A673 (cell line): Measurements from ENCODE around the gene ARHGEF1. TPM values are rescaled to one million over a fixed set of nuclear protein-coding genes. Genes with fewer than 3 reads are reported as not detected.

Experiments
- BruUV-seq: library from RNA; stranded (reverse); fragments of 400-500 nt; replicated peaks from 2 replicates; lab custom pipeline; 2021; lab: Mats Ljungman, UMichigan
- CTCF ChIA-PET: fragments of 300-600 bp; sonication (Branson Sonifier 250); formaldehyde crosslinking; loops from one replicate; lab custom pipeline; 2022; ENCODE audit warnings: antibody characterized with exemption; lab: Charles Lee
- POLR2A ChIA-PET: fragments of 300-600 bp; sonication (Branson Sonifier 250); formaldehyde crosslinking; loops from one replicate; lab custom pipeline; 2022; ENCODE audit warnings: antibody characterized with exemption; ENCODE audit not compliant: low non-redundant PET; lab: Charles Lee
- DNase-seq: peaks from one replicate; pipeline ENCODE4 v3.0.0-alpha.2; 2015; ENCODE audit warnings: low spot score
- H3K27ac ChIP-seq: fragments of 200-600 bp; sonication (generic); 2 replicates; pipeline ENCODE4 v1.5.1; 2016; ENCODE audit warnings: mixed run types, low read depth, mild to moderate bottlenecking, mixed read lengths, antibody characterized with exemption, low read length; ENCODE audit not compliant: poor library complexity, severe bottlenecking
- H3K27me3 ChIP-seq: fragments of 200-600 bp; sonication (generic); replicated peaks from 2 replicates; pipeline ENCODE4 v1.6.1; 2017; ENCODE audit warnings: mixed run types, low read depth, mild to moderate bottlenecking, mixed read lengths, antibody characterized with exemption, low read length; ENCODE audit not compliant: insufficient read depth, poor library complexity
- H3K36me3 ChIP-seq: fragments of 200-600 bp; sonication (generic); 2 replicates; pipeline ENCODE4 v1.6.1; 2016; ENCODE audit warnings: mixed run types, mild to moderate bottlenecking, mixed read lengths, antibody characterized with exemption, low read length; ENCODE audit not compliant: insufficient read depth, poor library complexity, severe bottlenecking
- H3K4me1 ChIP-seq: fragments of 200-600 bp; sonication (generic); 2 replicates; pipeline ENCODE4 v1.6.1; 2017; ENCODE audit warnings: mixed run types, mild to moderate bottlenecking, mixed read lengths, antibody characterized with exemption, low read length; ENCODE audit not compliant: insufficient read depth, poor library complexity, severe bottlenecking
- H3K4me3 ChIP-seq: fragments of 200-600 bp; sonication (generic); 2 replicates; pipeline ENCODE4 v1.5.1; 2016; ENCODE audit warnings: low read depth, mixed run types, mild to moderate bottlenecking, mixed read lengths, low read length; ENCODE audit not compliant: poor library complexity, severe bottlenecking
- H3K9me3 ChIP-seq: fragments of 200-600 bp; sonication (generic); 2 replicates; pipeline ENCODE4 v1.6.1; 2016; ENCODE audit warnings: mixed run types, low read depth, mild to moderate bottlenecking, mixed read lengths, antibody characterized with exemption, low read length; ENCODE audit not compliant: poor library complexity, severe bottlenecking
- EZH2 ChIP-seq: fragments of 200-600 bp; sonication (generic); IDR thresholded peaks from 2 replicates; pipeline ENCODE4 v1.6.1; 2017; ENCODE audit warnings: borderline replicate concordance, low read depth, mild to moderate bottlenecking, mixed read lengths, antibody characterized with exemption, low read length; ENCODE audit not compliant: poor library complexity, severe bottlenecking
- intact Hi-C: fragments of 100-400 bp; cut with micrococcal nuclease; formaldehyde crosslinking; loops from one replicate; pipeline ENCODE4 v1.10.0; 2022; ENCODE audit not compliant: unreplicated experiment
- total RNA-seq: library from RNA; stranded (reverse); gene quantifications from 2 replicates; pipeline ENCODE4 v1.2.3, GENCODE V29; 2021
- TF ChIP-seq, protein P1 (sequence below): fragments of 300-800, 200-600 bp; sonication (generic); conservative IDR thresholded peaks from 2 replicates; pipeline ENCODE4 v1.5.1; 2017; ENCODE audit warnings: low read depth, mild to moderate bottlenecking, antibody characterized with exemption, low read length, moderate library complexity, mixed read lengths

Gene ARHGEF1
- total RNA-seq, 1 experiment from 2014 or later = 164 TPM

DNA sequence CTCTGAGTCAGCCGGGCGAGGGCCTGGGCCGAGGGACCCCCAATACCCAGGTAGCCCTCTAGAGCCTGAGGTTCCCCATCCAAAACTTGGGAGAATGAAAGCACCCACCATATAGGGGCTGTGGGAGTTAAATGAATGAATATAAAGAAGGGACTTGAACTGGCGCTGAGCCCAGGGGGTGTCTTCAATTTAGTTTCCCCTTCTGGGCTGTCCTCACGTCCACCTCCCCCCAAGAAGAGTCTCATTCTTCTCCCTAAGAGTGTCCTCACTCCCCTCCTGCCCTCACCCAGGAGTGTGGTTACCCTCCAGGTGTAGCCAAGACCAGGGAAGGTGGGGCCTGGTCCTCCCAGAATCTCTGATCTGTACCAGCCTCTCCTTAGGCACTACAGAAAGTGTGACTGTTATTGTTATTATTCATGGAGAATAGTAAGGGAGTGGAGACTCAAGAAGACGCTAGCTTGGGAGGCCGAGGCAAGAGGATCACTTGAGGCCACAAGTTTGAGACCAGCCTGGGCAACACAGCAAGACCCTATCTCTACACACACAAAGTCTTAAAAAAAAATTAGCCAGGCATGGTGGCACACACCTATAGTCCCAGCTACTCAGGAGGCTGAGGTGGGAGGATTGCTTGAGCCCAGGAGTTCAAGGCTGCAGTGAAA, 3.2 kb upstream of the ARHGEF1 start:
- intact Hi-C loops = loop anchor here (2.0 to 5.0 kb wide), 3 partner anchors 53 to 153 kb away; no protein-coding TSS in a partner anchor
- TF ChIP-seq EZH2 = no peak
- TF ChIP-seq, protein P1, sequence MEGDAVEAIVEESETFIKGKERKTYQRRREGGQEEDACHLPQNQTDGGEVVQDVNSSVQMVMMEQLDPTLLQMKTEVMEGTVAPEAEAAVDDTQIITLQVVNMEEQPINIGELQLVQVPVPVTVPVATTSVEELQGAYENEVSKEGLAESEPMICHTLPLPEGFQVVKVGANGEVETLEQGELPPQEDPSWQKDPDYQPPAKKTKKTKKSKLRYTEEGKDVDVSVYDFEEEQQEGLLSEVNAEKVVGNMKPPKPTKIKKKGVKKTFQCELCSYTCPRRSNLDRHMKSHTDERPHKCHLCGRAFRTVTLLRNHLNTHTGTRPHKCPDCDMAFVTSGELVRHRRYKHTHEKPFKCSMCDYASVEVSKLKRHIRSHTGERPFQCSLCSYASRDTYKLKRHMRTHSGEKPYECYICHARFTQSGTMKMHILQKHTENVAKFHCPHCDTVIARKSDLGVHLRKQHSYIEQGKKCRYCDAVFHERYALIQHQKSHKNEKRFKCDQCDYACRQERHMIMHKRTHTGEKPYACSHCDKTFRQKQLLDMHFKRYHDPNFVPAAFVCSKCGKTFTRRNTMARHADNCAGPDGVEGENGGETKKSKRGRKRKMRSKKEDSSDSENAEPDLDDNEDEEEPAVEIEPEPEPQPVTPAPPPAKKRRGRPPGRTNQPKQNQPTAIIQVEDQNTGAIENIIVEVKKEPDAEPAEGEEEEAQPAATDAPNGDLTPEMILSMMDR = no peak
- CTCF ChIA-PET = no interaction called here

DNA sequence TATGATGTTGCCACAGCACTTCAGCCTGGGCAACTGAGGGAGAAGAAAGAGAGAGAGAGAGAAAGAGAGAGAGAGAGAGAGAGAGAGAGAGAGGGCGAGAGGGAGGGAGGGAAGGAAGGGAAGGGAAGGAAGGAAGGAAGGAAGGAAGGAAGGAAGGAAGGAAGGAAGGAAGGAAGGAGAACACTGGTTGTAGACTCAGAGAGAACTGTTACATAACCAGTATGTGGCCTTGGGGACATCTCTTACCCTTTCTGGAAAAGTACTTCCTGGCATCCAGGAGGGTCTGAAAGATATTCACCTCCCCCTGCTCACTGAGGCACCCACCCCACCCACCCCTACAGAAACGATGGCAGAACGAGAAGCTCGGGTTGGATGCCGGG, 2.7 kb upstream of the ARHGEF1 start:
- Histone ChIP-seq H3K4me3 (no peak overlapping the region), H3K27ac (peak overlapping the region; percentile 91), H3K36me3 (no peaks in the 10 kb centered on the region), H3K4me1 (peaks cover 70% of the 10 kb centered on the region), H3K9me3 (no peaks in the 10 kb centered on the region), H3K27me3 (no peaks in the 10 kb centered on the region)
- TF ChIP-seq EZH2 = no peak
- TF ChIP-seq, protein P1 = no peak
- intact Hi-C loops = loop anchor here (2.0 to 5.0 kb wide), 3 partner anchors 52 to 152 kb away; no protein-coding TSS in a partner anchor
- DNase-seq = peak; percentile 88
- CTCF ChIA-PET = interaction anchor here (0.6 kb wide), 1 partner anchor 158 kb away, joined by 5 read pairs; no protein-coding TSS in a partner anchor
- POLR2A ChIA-PET = interaction anchor here (0.7 kb wide), 1 partner anchor 28 kb away, joined by 9 read pairs; no protein-coding TSS in a partner anchor
- BruUV-seq = no TSS peak

More for the DNA sequence above, 3.2 kb upstream of the ARHGEF1 start:
- no peaks in the 10 kb centered on the region for H3K27me3 ChIP-seq
- no peak overlapping the region for H3K4me3 ChIP-seq
- BruUV-seq = TSS peak; percentile 24
- H3K9me3 ChIP-seq = no peaks in the 10 kb centered on the region
- peak; percentile 74 for DNase-seq
- no peaks in the 10 kb centered on the region for H3K36me3 ChIP-seq
- POLR2A ChIA-PET = no interaction called here
- peaks cover 65% of the 10 kb centered on the region for H3K4me1 ChIP-seq
- H3K27ac ChIP-seq = peak overlapping the region; percentile 90

DNA sequence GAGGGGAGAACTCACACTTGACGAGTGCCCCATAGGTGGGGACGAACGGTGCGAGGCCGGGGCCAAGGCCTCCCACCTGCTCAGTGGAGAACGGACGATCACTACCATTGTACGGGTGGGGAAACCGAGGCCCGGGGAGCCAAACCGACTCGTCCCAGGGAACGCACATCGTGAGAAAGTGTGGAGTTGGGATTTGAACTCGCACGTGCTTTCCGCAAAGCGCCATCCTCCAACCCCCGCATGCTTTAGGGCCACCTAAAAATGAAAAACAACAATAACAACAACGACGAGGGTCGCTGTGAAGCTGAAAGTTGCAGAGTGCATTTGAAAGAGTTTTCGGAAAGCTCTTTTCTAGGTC, 458 bp downstream of the ARHGEF1 start:
- ChIA-PET CTCF (no interaction called here), POLR2A (no interaction called here)
- Histone ChIP-seq H3K36me3 (no peaks in the 10 kb centered on the region), H3K27ac (peak overlapping the region; percentile 91), H3K9me3 (no peaks in the 10 kb centered on the region), H3K27me3 (no peaks in the 10 kb centered on the region), H3K4me1 (peaks cover 72% of the 10 kb centered on the region), H3K4me3 (peak overlapping the region; percentile 84)
- no peak for DNase-seq
- TF ChIP-seq, protein P1 = no peak
- no peak for TF ChIP-seq EZH2
- intact Hi-C loops = loop anchor here (1.0 to 5.0 kb wide), 3 partner anchors 24 to 149 kb away; no protein-coding TSS in a partner anchor
- no TSS peak for BruUV-seq
